Activated CD4-positive, alpha-beta T cell treated with anti-CD3 and anti-CD28 coated beads for 4 hours (primary cell): ENCODE data around the gene DOK6.
"Not testable (repeated sequence)": the region's sequence is repeated elsewhere in the genome, so short reads cannot be mapped to it uniquely, and the experiment has no call there.

Source experiments
- DNase-seq, 2 donors: peaks; one replicate each; pipeline ENCODE4 v3.0.0-alpha.2; 2020

DOK6 gene

DNA sequence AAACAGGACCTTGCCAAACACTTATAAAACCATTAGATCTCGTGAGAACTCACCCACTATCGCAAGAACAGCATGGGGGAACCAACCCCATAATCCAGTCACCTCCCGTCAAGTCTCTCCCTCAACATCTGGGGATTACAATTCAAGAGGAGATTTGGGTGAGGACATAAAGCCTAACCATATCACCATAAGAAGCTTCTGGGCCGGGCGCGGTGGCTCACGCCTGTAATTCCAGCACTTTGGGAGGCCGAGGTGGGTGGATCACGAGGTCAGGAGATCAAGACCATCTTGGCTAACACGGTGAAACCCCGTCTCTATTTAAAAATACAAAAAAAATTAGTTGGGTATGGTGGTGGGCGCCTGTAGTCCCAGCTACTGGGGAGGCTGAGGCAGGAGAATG is 434.3 kb downstream of the DOK6 start:
- DNase-seq = not testable (repeated sequence)

DNA sequence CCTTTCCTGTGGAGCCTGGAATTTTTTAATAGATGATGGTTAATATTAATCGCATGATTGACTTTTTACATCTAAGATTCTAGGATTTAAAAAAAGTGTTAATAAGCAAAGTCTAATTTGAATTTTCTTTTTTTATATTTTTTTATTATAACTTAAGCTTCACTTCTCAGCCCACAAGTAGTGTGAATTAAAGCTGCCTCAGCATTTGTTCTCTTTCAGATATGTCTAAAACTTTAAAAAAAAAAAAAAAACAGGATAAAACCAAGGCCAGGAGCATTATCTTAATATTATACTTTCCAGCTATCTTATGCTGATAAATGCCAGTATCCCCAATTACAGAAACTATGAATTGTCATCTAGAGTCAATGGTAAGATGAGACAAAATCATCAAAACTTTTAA is 437.3 kb downstream of the DOK6 start:
- no peak for DNase-seq

- DNase-seq = no peak
These were observed 438.1 kb downstream of the DOK6 start for GRCh38 chr18:69838620-69839411.

DNA sequence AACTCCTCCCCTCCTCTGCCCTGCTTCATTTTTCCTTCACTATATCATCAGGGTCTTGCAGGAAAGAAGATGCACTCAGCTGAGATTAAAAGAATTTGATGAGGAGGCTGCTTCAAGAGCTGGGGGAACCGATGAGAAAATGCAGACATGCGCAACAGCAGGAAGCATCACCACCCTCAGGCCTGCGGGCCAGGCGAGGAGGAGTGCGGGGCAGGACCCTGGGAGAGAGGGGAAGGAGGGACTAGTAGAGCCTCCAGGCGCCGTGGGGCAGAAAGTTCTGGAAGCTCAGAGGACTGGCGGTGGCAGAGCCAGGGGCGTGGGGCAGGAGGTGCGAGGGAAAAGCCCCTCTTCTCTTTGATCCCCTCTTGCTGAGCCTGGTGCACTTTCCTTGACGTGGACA is 438.8 kb downstream of the DOK6 start:
- no peak for DNase-seq

DNA sequence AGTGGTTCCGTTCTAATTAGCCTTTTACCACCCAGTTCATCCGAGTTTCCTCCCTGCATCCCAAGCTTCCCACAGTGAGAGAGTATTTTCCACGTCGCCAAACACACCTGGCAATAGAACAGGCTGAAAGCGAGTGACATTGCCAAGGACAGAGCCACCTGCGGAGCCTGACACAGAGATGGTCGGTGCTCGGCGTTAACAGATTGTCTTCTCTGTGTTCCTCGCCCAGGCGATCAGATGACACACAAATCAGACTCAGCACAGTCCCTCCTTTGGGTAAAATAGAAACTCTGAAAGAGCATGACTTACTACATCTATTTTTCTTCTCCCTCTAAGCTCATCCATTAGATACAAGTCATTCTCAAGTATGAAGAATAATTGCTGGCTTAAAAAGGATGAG is 439.3 kb downstream of the DOK6 start:
- DNase-seq = no peak

DNA sequence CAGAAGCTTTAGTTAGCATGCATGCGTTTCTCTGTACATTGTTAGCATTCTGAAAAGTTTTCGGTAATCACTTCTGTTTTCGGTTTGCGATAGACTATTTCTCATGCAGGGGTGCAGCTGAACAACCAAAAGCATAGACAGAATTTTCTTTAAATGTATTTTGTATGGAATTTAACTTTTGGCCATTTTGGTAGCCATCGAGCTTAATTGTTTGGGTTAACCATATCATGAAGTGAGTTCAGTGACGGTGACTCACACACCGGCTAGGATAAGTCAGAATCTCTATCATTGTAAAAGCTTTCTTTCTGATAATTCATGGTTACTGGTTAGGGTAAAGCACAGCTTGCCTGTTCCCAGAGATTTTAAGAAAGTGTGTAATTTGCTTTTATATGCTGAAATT is 439.8 kb downstream of the DOK6 start:
- no peak for DNase-seq

- DNase-seq = no peak
These were observed 440.4 kb downstream of the DOK6 start for GRCh38 chr18:69841117-69841516.

GRCh38 chr18:69843015-69843414 is 442.3 kb downstream of the DOK6 start:
- DNase-seq = no peak

GRCh38 chr18:69844656-69845055 is 444.0 kb downstream of the DOK6 start:
- no peak for DNase-seq

GRCh38 chr18:69845593-69846506 is 445.2 kb downstream of the DOK6 start:
- no peak for DNase-seq

DNA sequence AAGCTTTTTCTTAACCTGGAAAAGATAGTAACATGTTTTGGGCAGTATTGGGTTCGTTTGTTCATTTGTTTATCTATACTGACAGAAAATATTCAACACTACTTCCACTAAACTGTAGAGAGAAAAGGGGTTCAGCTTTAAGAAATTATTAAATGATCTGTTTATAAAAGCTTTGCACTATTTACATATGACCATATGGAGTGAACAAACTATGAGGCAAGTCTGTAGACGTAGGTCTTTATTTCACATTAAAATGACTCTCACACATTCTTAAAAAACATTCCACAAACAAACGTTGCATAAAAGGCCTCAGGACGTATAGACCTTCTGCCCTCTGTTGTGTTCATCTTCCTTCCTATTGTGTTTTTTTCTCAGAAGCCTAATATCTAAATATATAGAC is 452.4 kb downstream of the DOK6 start:
- no peak for DNase-seq

- no peak for DNase-seq
These were observed 453.8 kb downstream of the DOK6 start for GRCh38 chr18:69854455-69854854.

DNA sequence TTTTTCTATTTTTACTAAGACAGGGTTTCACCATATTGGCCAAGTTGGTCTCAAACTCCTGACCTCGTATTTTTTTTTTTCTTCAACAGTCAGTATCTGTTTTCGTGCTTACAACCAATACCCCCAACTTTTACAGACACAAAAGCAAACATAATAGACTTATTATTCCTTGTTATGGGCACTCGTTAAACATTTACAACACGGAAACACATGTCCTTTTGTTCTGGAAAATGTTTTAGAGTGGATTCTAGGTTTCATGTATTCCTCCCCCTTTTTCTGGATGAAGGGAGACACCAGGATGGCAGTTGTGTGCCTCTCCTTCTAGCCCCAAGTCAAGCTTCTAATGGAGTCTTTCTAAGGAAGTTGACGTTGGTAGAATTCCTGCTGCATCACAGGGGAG is 458.2 kb downstream of the DOK6 start:
- DNase-seq = no peak

GRCh38 chr18:69864802-69865201 is 464.1 kb downstream of the DOK6 start:
- DNase-seq = not testable (repeated sequence)

DNA sequence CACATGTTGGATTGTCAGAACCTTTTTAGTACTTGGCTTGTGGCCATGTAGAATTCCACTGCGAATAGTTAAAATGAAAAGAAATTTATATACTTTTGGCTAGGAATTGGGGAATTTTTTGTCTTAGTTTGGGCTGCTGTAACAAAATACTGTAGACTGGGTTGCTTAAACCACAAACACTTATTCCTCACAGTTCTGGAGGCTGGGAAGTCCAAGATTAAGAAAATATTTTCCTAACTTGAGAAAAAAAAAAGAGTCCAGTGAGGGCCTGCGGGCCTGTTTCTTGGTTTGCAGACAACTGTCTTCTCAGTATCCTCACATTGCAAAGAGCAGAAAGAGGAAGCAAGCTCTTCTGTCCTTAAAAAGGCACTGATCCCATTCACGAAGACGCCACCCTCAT is 465.1 kb downstream of the DOK6 start:
- DNase-seq = no peak

GRCh38 chr18:69866212-69866611 is 465.5 kb downstream of the DOK6 start:
- no peak for DNase-seq

GRCh38 chr18:69870736-69871135 is 470.0 kb downstream of the DOK6 start:
- no peak for DNase-seq

- DNase-seq = no peak
These were observed 470.7 kb downstream of the DOK6 start for GRCh38 chr18:69871363-69871762.

- no peak for DNase-seq
These were observed 472.0 kb downstream of the DOK6 start for GRCh38 chr18:69872661-69873060.

- DNase-seq = no peak
These were observed 473.4 kb downstream of the DOK6 start for GRCh38 chr18:69874058-69874457.

GRCh38 chr18:69876490-69876889 is 475.8 kb downstream of the DOK6 start:
- DNase-seq = no peak

- no peak for DNase-seq
These were observed 477.7 kb downstream of the DOK6 start for GRCh38 chr18:69878213-69878933.

GRCh38 chr18:69879051-69879450 is 478.4 kb downstream of the DOK6 start:
- not testable (repeated sequence) for DNase-seq
